HL-60 (cell line): ENCODE measurements around the gene INAFM2.
A peak's percentile ranks its signal among the peaks of the same experiment; 100 is the strongest.

Experiments
- DNase-seq, 2 experiments: peaks; one replicate each; pipeline ENCODE4 v3.0.0-alpha.2; 2010 to 2020; ENCODE audit warnings: low read depth in 1 of 2, low spot score in 1 of 2
- H3K27ac ChIP-seq: fragments of 250-450 bp; sonication (Bioruptor Pico); replicated peaks from 2 replicates; pipeline ENCODE4 v1.5.1; 2020; ENCODE audit warnings: mild to moderate bottlenecking, moderate library complexity
- H3K27me3 ChIP-seq: fragments of 250-450 bp; sonication (Bioruptor Pico); 2 replicates; pipeline ENCODE4 v1.5.1; 2021; ENCODE audit warnings: mild to moderate bottlenecking, moderate library complexity; ENCODE audit not compliant: insufficient read depth, poor library complexity, severe bottlenecking
- H3K4me3 ChIP-seq: replicated peaks from 2 replicates; pipeline ENCODE4 v1.5.1; 2011; ENCODE audit warnings: mild to moderate bottlenecking, control low read depth, low read length; ENCODE audit not compliant: insufficient read depth
- CTCF ChIP-seq: IDR thresholded peaks from one replicate; pipeline ENCODE4 v1.5.1; 2011; ENCODE audit warnings: low read length, control low read depth, inconsistent platforms; ENCODE audit not compliant: insufficient read depth
- GABPA ChIP-seq: IDR thresholded peaks from 2 replicates; pipeline ENCODE4 v1.6.1; 2012; ENCODE audit warnings: low read depth
- POLR2AphosphoS5 ChIP-seq: IDR thresholded peaks from 2 replicates; pipeline ENCODE4 v1.6.1; 2012; ENCODE audit warnings: low read depth
- SPI1 ChIP-seq: IDR thresholded peaks from 2 replicates; pipeline ENCODE4 v1.6.1; 2012; ENCODE audit warnings: low read depth, mild to moderate bottlenecking, borderline replicate concordance
- TF ChIP-seq, protein P1 (sequence below): IDR thresholded peaks from 2 replicates; pipeline ENCODE4 v1.6.1; 2012; ENCODE audit warnings: low read depth; ENCODE audit not compliant: insufficient replicate concordance

The INAFM2 gene

GRCh38 chr15:40344217-40344616, 20.7 kb downstream of the INAFM2 start:
- no peak for TF ChIP-seq GABPA
- no peak for TF ChIP-seq POLR2AphosphoS5
- no peak for TF ChIP-seq SPI1
- TF ChIP-seq CTCF: no peak
- TF ChIP-seq, protein P1, sequence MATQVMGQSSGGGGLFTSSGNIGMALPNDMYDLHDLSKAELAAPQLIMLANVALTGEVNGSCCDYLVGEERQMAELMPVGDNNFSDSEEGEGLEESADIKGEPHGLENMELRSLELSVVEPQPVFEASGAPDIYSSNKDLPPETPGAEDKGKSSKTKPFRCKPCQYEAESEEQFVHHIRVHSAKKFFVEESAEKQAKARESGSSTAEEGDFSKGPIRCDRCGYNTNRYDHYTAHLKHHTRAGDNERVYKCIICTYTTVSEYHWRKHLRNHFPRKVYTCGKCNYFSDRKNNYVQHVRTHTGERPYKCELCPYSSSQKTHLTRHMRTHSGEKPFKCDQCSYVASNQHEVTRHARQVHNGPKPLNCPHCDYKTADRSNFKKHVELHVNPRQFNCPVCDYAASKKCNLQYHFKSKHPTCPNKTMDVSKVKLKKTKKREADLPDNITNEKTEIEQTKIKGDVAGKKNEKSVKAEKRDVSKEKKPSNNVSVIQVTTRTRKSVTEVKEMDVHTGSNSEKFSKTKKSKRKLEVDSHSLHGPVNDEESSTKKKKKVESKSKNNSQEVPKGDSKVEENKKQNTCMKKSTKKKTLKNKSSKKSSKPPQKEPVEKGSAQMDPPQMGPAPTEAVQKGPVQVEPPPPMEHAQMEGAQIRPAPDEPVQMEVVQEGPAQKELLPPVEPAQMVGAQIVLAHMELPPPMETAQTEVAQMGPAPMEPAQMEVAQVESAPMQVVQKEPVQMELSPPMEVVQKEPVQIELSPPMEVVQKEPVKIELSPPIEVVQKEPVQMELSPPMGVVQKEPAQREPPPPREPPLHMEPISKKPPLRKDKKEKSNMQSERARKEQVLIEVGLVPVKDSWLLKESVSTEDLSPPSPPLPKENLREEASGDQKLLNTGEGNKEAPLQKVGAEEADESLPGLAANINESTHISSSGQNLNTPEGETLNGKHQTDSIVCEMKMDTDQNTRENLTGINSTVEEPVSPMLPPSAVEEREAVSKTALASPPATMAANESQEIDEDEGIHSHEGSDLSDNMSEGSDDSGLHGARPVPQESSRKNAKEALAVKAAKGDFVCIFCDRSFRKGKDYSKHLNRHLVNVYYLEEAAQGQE: no peak
- Histone ChIP-seq H3K27ac (no peak overlapping the region), H3K4me3 (no peak overlapping the region), H3K27me3 (no peaks in the 10 kb centered on the region)
- no peak for DNase-seq

DNA sequence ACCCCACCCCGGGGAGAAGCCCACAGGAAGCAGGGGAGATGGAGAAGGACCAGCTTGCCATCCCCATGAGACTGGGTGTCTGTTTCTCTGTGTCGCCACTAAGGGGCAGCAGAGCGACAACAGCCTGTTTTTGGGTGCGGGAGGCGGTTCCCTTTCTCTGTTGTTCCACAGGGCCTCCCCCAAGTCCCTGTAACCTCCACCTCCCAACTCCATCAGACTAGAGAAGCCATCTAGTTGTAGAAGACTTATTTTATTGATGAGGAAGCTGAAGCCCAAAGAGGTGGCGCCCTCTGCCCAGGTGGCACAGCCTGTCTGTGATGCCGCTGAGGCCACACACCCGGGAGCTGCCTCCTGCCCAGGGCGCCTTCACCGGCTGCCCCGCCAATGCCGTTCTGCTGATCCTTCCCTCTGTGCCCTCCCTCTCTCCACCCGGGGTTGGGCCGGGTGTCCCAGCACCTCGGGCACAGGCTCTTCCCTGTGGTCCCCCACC, 21.2 kb downstream of the INAFM2 start:
- DNase-seq: peak in 1 of 2 experiments; percentile 76
- no peak overlapping the region for H3K27ac ChIP-seq
- TF ChIP-seq GABPA (no peak), CTCF (peak; percentile 94)
- H3K4me3 ChIP-seq: no peak overlapping the region
- H3K27me3 ChIP-seq: no peaks in the 10 kb centered on the region

DNA sequence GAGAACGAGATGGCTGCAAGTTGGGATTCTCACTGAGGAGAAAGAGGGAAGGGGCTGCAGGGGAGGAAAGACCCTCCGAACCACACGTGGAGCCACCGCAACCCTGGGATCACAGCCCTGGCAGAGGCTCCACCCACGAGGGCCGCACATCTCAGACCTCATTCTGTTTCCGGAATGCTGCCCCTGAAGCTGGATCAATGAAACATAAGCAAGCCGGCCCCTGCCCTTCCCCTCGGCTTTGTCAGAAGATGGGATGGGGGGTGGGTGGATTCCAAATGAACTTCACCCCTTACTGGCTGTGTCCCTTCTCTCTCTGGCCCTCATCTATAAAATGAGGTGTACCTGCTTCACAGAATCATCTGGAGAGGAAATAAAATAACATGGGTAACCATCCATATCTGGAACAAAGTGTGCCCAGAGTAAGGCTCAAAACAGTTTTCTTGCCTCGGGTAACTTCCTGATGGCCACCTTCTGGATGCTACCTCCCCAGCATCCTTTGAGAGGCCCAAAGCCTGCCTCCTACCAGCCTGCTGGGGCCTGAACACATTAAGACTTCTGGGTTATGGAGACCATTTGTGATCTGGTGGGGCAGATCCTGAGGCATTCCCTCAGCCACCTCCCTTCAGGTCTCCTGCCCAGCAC, 21.9 kb downstream of the INAFM2 start:
- Histone ChIP-seq H3K4me3 (no peak overlapping the region), H3K27me3 (no peaks in the 10 kb centered on the region), H3K27ac (no peak overlapping the region)
- DNase-seq: no peak
- no peak for TF ChIP-seq POLR2AphosphoS5
- no peak for TF ChIP-seq GABPA
- no peak for TF ChIP-seq CTCF
- TF ChIP-seq, protein P1: no peak
- TF ChIP-seq SPI1: no peak
